ENCODE data around the gene FCER1A.

DNA sequence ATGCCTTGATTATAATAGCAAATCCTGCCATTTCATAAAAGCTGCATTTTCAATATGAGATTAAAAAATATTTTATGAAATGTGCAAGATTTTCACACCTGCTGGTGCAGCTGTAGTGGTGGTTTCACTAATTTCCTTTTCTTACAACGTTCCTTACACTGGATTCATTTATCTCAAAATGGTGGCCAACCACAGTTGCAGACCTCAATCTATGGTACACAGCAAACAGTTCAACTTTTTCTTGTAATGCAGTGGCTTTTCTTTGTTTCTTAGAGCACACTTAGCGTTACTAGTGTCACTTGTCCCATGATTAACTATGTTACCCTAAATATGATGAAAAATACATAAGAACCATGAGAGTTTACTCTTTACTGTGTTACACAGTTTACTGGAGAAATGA, 32.7 kb downstream of the FCER1A start:
- TF ChIP-seq POLR2A (IDR thresholded peaks at IDR 0.05) (no peak), CTCF (IDR thresholded peaks at IDR 0.05) (no peak), POLR2AphosphoS5 (IDR thresholded peaks at IDR 0.05) (no peak)
